ENCODE data around the gene UST.

- TF ChIP-seq CTCF (conservative IDR thresholded peaks at IDR 0.05 in 1 of 2, IDR thresholded peaks at IDR 0.05 in 1 of 2; ENCODE audit: extremely low read depth in 1 of 2, insufficient read depth in 1 of 2, low read depth in 1 of 2, low read length in 2 of 2) = no peak
- no peak for TF ChIP-seq EZH2 (IDR thresholded peaks at IDR 0.05; ENCODE audit: borderline replicate concordance, low read length)
Observed at GRCh38 chr6:149075616-149076354, 329.0 kb downstream of the UST start.

Data from mammary epithelial cell (primary cell).